ENCODE results near the gene MACROD2.

MACROD2 gene

DNA sequence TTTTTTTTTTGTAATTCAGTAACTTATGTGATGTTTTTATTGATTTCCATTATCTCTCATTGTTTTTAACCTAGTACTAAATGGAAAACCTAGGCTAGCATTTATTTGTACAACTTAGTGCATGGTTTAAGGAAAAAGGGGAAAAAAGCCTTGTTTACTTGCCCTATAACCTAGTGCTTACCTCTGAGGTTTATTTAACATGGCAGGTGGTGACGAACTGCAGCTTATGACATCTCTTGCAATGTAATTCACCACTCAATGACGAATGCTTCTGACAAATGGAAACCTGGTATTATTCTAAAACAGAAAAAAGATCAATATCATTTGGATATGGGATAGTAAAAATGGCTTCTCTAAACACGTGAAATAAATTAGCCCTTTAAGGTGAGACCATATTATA lies 960.7 kb downstream of the MACROD2 start:
- no peaks in the 10 kb centered on the region for H3K27me3 ChIP-seq
- no peak overlapping the region for H3K4me3 ChIP-seq (ENCODE audit: low read depth in 1 of 2, low read length in 1 of 2)
- TF ChIP-seq, protein P1, sequence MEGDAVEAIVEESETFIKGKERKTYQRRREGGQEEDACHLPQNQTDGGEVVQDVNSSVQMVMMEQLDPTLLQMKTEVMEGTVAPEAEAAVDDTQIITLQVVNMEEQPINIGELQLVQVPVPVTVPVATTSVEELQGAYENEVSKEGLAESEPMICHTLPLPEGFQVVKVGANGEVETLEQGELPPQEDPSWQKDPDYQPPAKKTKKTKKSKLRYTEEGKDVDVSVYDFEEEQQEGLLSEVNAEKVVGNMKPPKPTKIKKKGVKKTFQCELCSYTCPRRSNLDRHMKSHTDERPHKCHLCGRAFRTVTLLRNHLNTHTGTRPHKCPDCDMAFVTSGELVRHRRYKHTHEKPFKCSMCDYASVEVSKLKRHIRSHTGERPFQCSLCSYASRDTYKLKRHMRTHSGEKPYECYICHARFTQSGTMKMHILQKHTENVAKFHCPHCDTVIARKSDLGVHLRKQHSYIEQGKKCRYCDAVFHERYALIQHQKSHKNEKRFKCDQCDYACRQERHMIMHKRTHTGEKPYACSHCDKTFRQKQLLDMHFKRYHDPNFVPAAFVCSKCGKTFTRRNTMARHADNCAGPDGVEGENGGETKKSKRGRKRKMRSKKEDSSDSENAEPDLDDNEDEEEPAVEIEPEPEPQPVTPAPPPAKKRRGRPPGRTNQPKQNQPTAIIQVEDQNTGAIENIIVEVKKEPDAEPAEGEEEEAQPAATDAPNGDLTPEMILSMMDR (IDR thresholded peaks at IDR 0.05): no peak
- H3K36me3 ChIP-seq: no peaks in the 10 kb centered on the region
- no peaks in the 10 kb centered on the region for H3K9me3 ChIP-seq
- no peak overlapping the region for H3K27ac ChIP-seq
- H3K4me1 ChIP-seq (ENCODE audit: control insufficient read depth in 1 of 2, insufficient read depth in 1 of 2, low read depth in 1 of 2, low read length in 1 of 2): no peaks in the 10 kb centered on the region

DNA sequence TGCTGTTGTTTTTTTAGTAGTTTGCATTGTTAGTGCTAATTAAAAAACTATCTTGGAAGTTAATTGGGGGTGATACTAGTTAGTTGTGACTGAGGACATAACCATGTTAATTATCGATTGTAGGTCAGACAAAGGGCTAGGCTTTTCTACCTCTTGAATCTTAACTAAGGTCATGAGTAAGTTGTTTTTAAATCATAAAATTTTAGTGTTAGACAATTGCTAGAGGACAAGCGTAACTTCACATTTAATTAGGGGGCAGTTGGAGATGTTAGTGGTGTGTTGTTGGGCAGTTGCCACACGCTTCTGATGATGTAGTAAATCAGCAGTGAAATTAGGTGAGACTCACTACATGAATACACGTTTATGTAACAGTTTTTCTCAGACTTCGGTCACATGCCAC lies 961.2 kb downstream of the MACROD2 start:
- Histone ChIP-seq H3K27ac (no peak overlapping the region), H3K4me3 (ENCODE audit: low read depth in 1 of 2, low read length in 1 of 2) (no peak overlapping the region), H3K4me1 (ENCODE audit: control insufficient read depth in 1 of 2, insufficient read depth in 1 of 2, low read depth in 1 of 2, low read length in 1 of 2) (no peaks in the 10 kb centered on the region), H3K9me3 (no peaks in the 10 kb centered on the region), H3K27me3 (no peaks in the 10 kb centered on the region), H3K36me3 (no peaks in the 10 kb centered on the region)
- TF ChIP-seq, protein P1 (IDR thresholded peaks at IDR 0.05): no peak

DNA sequence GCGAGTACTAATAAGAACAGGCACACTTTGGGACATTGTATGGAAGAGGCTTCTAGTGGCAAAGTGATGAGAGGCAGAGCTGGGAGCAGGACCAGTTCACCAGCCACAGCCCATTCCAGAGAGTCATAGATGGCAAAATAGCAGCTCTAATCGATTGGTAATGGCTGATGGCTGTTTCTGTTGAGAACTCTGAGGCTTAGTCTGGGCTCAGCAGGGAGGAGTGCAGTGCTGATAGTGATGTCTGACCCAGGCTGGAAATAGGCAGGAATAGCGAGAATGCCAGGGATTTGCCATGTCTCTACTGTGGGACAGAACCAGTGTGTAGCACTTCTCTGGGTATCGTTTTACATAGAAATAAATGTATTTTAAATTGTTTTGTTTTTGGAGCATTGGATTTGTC lies 962.1 kb downstream of the MACROD2 start:
- no peaks in the 10 kb centered on the region for H3K27me3 ChIP-seq
- TF ChIP-seq, protein P1 (IDR thresholded peaks at IDR 0.05): no peak

DNA sequence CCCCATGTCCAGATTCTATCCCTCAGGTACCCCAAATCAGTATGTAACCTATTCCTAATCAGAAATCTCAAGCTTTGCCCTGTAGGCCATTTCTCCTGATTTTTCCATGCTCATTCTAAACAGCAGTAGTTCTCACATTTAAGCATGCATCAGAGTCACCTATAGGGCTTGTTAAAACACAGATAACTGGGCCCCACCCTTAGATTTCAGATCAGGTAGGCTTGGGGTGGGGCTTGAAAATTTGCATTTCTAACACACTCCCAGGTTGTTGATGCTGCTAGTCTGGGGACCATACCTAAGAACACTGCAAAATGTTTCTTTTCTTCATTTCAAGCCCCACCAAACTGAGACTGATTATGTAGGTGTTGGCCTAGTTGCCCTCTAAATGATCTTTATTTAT lies 963.3 kb downstream of the MACROD2 start:
- H3K4me3 ChIP-seq (ENCODE audit: low read depth in 1 of 2, low read length in 1 of 2): no peak overlapping the region
- H3K27ac ChIP-seq: no peak overlapping the region
- H3K4me1 ChIP-seq (ENCODE audit: control insufficient read depth in 1 of 2, insufficient read depth in 1 of 2, low read depth in 1 of 2, low read length in 1 of 2): no peaks in the 10 kb centered on the region
- TF ChIP-seq, protein P1 (IDR thresholded peaks at IDR 0.05): no peak
- H3K27me3 ChIP-seq: no peaks in the 10 kb centered on the region
- H3K36me3 ChIP-seq: no peaks in the 10 kb centered on the region
- H3K9me3 ChIP-seq: no peaks in the 10 kb centered on the region

More for the DNA sequence above, 962.1 kb downstream of the MACROD2 start:
- H3K4me1 ChIP-seq (ENCODE audit: control insufficient read depth in 1 of 2, insufficient read depth in 1 of 2, low read depth in 1 of 2, low read length in 1 of 2): no peaks in the 10 kb centered on the region
- H3K27ac ChIP-seq: no peak overlapping the region
- H3K4me3 ChIP-seq (ENCODE audit: low read depth in 1 of 2, low read length in 1 of 2): no peak overlapping the region
- no peaks in the 10 kb centered on the region for H3K9me3 ChIP-seq
- no peaks in the 10 kb centered on the region for H3K36me3 ChIP-seq

DNA sequence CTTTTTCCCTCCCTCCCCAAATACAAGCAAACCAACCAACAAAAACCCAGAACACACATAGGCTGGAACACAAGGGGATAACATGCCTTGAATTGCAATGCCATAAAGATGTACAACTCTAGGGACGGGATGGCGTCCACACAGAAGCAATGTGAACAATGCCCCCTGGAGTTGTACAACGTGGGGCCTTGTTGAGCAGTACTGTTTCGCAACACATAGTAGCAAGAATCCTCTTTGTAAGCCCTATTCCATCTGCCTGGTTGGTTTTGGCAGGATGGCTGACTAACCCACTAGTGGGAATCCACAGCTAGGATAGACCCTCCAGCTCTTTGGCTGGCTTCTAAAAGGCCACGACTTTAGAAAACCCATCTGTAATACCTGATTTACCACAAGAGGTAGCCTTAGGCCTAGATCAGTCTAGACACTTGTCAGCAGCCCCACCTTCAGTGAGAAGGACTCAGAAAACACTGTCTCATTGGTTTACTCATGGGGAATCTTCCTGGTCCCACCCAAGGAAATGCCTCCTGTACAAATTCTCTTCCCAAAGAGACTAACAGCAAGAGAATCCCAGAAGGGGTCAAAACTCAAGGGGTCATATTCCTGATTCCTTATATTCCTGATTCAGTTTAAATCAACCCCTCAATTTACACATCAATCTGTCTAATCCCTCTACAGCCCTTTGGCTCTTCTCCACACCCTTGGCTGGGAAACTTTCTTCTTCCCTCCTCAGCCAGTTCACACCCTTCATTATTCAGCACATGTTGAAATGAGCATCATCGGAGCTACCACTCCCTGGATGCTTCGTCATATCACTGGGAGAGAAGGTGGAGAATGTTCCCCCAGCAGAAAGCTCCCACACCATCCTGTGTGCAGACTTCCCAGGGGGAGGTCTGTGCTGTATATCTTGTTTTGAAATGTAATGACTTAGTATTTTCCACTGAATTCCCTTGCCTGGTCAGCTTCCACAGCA lies 964.5 kb downstream of the MACROD2 start:
- TF ChIP-seq, protein P1 (IDR thresholded peaks at IDR 0.05): no peak
- no peak overlapping the region for H3K27ac ChIP-seq
- no peaks in the 10 kb centered on the region for H3K9me3 ChIP-seq
- no peaks in the 10 kb centered on the region for H3K36me3 ChIP-seq
- H3K4me3 ChIP-seq (ENCODE audit: low read depth in 1 of 2, low read length in 1 of 2): no peak overlapping the region
- H3K27me3 ChIP-seq: no peaks in the 10 kb centered on the region
- H3K4me1 ChIP-seq (ENCODE audit: control insufficient read depth in 1 of 2, insufficient read depth in 1 of 2, low read depth in 1 of 2, low read length in 1 of 2): no peaks in the 10 kb centered on the region
